ENCODE measurements around the gene MALT1. TPM values are rescaled to one million over a fixed set of nuclear protein-coding genes. Genes with fewer than 3 reads are reported as not detected.

Gene MALT1
- total RNA-seq, 4 donors from 2014 or later: 9.9 to 24.8 (median 12.9) TPM

- no peaks in the 10 kb centered on the region for H3K9me3 ChIP-seq
- no peak overlapping the region for H3K4me3 ChIP-seq
- no peaks in the 10 kb centered on the region for H3K4me1 ChIP-seq
- no peak overlapping the region for H3K27ac ChIP-seq
- H3K27me3 ChIP-seq: no peaks in the 10 kb centered on the region
- ATAC-seq: no peak
- no peak for DNase-seq
- intact Hi-C loops (cut with DNase I; ENCODE audit: low total_unique reads) (no loop called here), in situ Hi-C loops (cut with MboI; ENCODE audit: low sequenced_read_pairs in 4 of 4) (loop anchor here in 2 of 4 donors (25.0 kb wide), 1 partner anchor 118 kb away; no protein-coding TSS in a partner anchor)
- TF ChIP-seq, protein P1, sequence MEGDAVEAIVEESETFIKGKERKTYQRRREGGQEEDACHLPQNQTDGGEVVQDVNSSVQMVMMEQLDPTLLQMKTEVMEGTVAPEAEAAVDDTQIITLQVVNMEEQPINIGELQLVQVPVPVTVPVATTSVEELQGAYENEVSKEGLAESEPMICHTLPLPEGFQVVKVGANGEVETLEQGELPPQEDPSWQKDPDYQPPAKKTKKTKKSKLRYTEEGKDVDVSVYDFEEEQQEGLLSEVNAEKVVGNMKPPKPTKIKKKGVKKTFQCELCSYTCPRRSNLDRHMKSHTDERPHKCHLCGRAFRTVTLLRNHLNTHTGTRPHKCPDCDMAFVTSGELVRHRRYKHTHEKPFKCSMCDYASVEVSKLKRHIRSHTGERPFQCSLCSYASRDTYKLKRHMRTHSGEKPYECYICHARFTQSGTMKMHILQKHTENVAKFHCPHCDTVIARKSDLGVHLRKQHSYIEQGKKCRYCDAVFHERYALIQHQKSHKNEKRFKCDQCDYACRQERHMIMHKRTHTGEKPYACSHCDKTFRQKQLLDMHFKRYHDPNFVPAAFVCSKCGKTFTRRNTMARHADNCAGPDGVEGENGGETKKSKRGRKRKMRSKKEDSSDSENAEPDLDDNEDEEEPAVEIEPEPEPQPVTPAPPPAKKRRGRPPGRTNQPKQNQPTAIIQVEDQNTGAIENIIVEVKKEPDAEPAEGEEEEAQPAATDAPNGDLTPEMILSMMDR (IDR thresholded peaks at IDR 0.05 in 4 of 5, conservative IDR thresholded peaks at IDR 0.05 in 1 of 5): no peak
- no peak for TF ChIP-seq POLR2A (IDR thresholded peaks at IDR 0.05)
- no peaks in the 10 kb centered on the region for H3K36me3 ChIP-seq
Measured at GRCh38 chr18:58654896-58655614, 16.2 kb upstream of the MALT1 start.

DNA sequence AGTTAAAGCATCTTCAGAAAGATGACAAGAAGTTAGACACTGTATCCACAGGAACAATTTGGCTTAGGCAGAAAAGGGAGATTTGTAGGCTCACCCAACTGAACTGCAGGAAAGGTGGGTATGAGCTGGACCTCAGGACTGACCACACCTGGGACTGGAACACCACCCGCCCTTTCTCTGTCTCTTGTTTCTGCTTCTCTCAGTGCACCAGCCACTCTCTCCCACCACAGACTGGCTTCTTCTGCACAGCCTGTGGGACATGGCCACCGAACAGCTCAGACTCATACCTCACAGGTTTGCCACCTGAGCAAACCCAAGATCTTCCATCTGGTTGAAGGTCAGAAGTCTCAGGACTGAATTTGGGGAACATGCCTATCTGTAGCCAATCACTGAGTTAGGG lies 14.2 kb upstream of the MALT1 start:
- Histone ChIP-seq H3K4me1 (peaks cover 0 to 3% of the 10 kb centered on the region in 2 donors), H3K9me3 (no peaks in the 10 kb centered on the region), H3K27ac (no peak overlapping the region), H3K27me3 (no peaks in the 10 kb centered on the region), H3K36me3 (no peaks in the 10 kb centered on the region), H3K4me3 (no peak overlapping the region)
- intact Hi-C loops (cut with DNase I; ENCODE audit: low total_unique reads): no loop called here
- TF ChIP-seq POLR2A (IDR thresholded peaks at IDR 0.05): no peak
- TF ChIP-seq, protein P1 (IDR thresholded peaks at IDR 0.05 in 4 of 5, conservative IDR thresholded peaks at IDR 0.05 in 1 of 5): no peak
- DNase-seq (no peak), ATAC-seq (no peak)
- in situ Hi-C loops (cut with MboI; ENCODE audit: low sequenced_read_pairs in 4 of 4): loop anchor here in 2 of 4 donors (25.0 kb wide), 1 partner anchor 120 kb away; no protein-coding TSS in a partner anchor

DNA sequence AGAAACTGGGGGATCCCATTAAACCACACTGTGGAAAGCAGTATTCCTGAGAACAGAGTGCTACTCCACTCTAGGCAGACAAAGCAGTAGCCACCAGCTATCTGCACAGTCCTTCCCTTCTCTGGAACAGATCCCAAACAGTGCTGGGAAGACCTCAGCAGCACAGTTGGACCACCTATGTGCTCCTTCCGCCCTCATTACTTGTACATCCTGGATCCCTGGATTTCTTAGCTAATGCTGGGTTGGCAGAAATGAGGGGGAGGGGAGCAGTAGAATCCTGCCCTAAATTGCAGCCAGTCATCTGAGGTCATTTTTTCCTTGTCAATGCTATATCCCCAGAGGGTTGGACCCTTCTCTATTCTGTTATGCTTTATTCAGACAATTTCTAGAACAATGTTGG lies 13.8 kb upstream of the MALT1 start:
- no peak overlapping the region for H3K27ac ChIP-seq
- no peaks in the 10 kb centered on the region for H3K27me3 ChIP-seq
- TF ChIP-seq POLR2A (IDR thresholded peaks at IDR 0.05): no peak
- TF ChIP-seq, protein P1 (IDR thresholded peaks at IDR 0.05 in 4 of 5, conservative IDR thresholded peaks at IDR 0.05 in 1 of 5): no peak
- H3K36me3 ChIP-seq: no peaks in the 10 kb centered on the region
- intact Hi-C loops (cut with DNase I; ENCODE audit: low total_unique reads): no loop called here
- in situ Hi-C loops (cut with MboI; ENCODE audit: low sequenced_read_pairs in 4 of 4): loop anchor here in 2 of 4 donors (25.0 kb wide), 1 partner anchor 120 kb away; no protein-coding TSS in a partner anchor
- H3K9me3 ChIP-seq: no peaks in the 10 kb centered on the region
- no peak for DNase-seq
- ATAC-seq: no peak
- H3K4me3 ChIP-seq: no peak overlapping the region
- peaks cover 0 to 3% of the 10 kb centered on the region in 2 donors for H3K4me1 ChIP-seq

GRCh38 chr18:58659691-58660090 lies 11.6 kb upstream of the MALT1 start:
- DNase-seq: no peak

More at GRCh38 chr18:58659691-58660090, 11.6 kb upstream of the MALT1 start:
- Histone ChIP-seq H3K4me1 (peaks cover 0 to 3% of the 10 kb centered on the region in 2 donors), H3K36me3 (no peaks in the 10 kb centered on the region), H3K27ac (no peak overlapping the region), H3K27me3 (no peaks in the 10 kb centered on the region), H3K9me3 (no peaks in the 10 kb centered on the region), H3K4me3 (no peak overlapping the region)
- intact Hi-C loops (cut with DNase I; ENCODE audit: low total_unique reads): no loop called here
- TF ChIP-seq POLR2A (IDR thresholded peaks at IDR 0.05): no peak
- TF ChIP-seq, protein P1 (IDR thresholded peaks at IDR 0.05 in 4 of 5, conservative IDR thresholded peaks at IDR 0.05 in 1 of 5): no peak
- in situ Hi-C loops (cut with MboI; ENCODE audit: low sequenced_read_pairs in 4 of 4): loop anchor here in 3 of 4 donors (5.0 to 25.0 kb wide), 2 partner anchors 122 to 127 kb away; no protein-coding TSS in a partner anchor
- ATAC-seq: no peak
